Brain microvascular endothelial cell (primary cell): ENCODE measurements around the gene MRPS18A.

Source experiments
- DNase-seq: peaks from one replicate; pipeline ENCODE4 v3.0.0-alpha.2; 2020
- H3K27ac ChIP-seq: fragments of 250-450 bp; sonication (Bioruptor Pico); 2 replicates; pipeline ENCODE4 v1.5.1; 2020; ENCODE audit warnings: mild to moderate bottlenecking, moderate library complexity
- H3K27me3 ChIP-seq: fragments of 250-450 bp; sonication (Bioruptor Pico); replicated peaks from 2 replicates; pipeline ENCODE4 v1.5.1; 2020; ENCODE audit warnings: mild to moderate bottlenecking
- H3K36me3 ChIP-seq: fragments of 250-450 bp; sonication (Bioruptor Pico); replicated peaks from 2 replicates; pipeline ENCODE4 v1.5.1; 2020; ENCODE audit warnings: mild to moderate bottlenecking
- H3K4me3 ChIP-seq: 2 replicates; pipeline ENCODE4 v1.5.1; 2011; ENCODE audit warnings: low read depth, mild to moderate bottlenecking, control low read depth, low read length, moderate library complexity
- in situ Hi-C: cut with HindIII; loops from 2 replicates; pipeline ENCODE4 v1.10.0; 2017; ENCODE audit warnings: low sequenced_read_pairs, low pct_ligation_motif_present
- TF ChIP-seq, protein P1 (sequence below): IDR thresholded peaks from 2 replicates; pipeline ENCODE4 v1.5.1; 2011; ENCODE audit warnings: low read depth, mild to moderate bottlenecking, moderate library complexity, low read length, control low read depth, inconsistent platforms; ENCODE audit errors: missing control alignments

The MRPS18A gene

DNA sequence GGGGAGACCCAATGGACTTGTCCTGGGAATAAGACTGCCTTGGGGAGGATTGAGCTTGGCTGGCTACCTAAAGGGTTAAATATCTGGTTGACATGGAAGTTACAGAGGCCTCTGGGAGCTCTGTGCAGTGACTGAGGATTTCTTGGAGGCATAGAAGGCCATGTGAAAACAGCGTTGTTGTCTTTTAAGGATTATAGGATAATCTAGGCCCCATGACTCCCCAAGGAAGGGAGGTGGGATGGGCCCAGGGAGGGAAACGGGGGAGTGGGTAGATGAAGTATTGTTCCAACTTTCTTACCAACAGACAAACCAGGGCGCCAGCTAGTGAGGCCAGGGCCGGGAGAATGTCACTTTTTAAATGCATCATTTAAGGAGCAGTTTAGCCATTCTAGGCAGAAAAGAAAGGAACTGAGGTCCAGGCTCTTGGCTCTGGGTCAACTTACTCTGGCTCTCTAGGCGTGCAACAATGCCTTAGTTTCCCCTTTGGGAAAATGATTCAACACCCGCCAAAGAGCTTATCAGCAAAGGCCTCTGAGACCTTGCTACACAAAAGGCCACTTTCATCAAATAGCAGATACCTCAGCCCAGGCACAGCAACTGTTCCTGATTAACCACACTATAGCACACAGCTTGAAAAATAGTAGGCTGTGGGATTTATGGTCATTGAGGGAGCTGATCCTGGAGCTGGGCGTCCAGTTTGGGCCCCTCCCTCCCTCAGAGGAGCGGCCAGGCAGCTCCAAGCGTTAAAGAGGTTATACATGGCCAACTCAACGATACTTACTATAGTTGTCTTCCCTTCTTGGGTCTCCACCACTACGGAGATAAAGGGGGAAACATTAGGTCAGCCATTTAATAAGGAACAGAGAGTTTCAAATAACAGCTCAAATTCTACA, 7.0 kb downstream of the MRPS18A start:
- in situ Hi-C loops: no loop called here
- TF ChIP-seq, protein P1, sequence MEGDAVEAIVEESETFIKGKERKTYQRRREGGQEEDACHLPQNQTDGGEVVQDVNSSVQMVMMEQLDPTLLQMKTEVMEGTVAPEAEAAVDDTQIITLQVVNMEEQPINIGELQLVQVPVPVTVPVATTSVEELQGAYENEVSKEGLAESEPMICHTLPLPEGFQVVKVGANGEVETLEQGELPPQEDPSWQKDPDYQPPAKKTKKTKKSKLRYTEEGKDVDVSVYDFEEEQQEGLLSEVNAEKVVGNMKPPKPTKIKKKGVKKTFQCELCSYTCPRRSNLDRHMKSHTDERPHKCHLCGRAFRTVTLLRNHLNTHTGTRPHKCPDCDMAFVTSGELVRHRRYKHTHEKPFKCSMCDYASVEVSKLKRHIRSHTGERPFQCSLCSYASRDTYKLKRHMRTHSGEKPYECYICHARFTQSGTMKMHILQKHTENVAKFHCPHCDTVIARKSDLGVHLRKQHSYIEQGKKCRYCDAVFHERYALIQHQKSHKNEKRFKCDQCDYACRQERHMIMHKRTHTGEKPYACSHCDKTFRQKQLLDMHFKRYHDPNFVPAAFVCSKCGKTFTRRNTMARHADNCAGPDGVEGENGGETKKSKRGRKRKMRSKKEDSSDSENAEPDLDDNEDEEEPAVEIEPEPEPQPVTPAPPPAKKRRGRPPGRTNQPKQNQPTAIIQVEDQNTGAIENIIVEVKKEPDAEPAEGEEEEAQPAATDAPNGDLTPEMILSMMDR: no peak
- Histone ChIP-seq H3K36me3 (peaks cover 39% of the 10 kb centered on the region), H3K4me3 (no peak overlapping the region), H3K27ac (no peak overlapping the region), H3K27me3 (no peaks in the 10 kb centered on the region)
- DNase-seq: no peak

DNA sequence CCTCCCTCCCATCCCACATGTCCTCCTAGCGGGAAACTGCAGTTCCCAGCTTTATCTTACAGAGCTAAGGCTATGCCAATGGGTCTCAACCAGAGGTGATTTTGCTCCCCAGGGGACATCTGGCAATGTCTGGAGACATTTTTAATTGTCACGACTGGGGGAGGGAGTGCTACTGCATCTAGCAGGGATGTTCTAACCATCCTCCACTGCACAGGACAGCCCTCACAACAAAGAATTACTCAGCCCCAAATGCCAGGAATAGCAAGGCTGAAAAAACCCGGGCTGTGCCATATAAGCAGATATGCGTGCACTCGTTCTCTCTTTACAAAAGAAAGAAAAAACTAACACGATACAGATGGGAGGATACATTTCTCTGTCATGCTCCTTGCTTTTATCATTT, 8.5 kb downstream of the MRPS18A start:
- DNase-seq: no peak
- in situ Hi-C loops: no loop called here

DNA sequence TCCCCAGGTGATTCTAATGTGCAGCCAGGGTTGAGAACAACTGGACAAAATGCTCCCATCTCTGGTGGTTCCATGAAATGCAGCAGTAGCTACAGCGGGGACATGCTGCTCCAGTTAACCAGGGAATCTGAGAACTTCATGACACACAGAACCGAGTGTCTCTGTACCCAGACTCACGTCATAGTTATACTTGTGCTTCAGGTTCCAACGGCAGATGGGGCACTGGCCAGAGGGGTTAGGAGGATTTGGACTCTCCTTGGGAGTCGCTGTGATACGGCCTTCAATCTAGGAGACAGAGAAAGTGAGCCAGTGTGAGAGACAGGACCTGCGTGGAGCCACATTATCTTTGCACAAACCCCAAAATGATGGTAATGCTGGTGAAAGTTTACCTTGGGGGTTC, 9.2 kb downstream of the MRPS18A start:
- Histone ChIP-seq H3K27ac (no peak overlapping the region), H3K27me3 (no peaks in the 10 kb centered on the region), H3K36me3 (peaks cover 49% of the 10 kb centered on the region), H3K4me3 (no peak overlapping the region)
- in situ Hi-C loops: no loop called here
- no peak for DNase-seq
- TF ChIP-seq, protein P1: no peak

More for the DNA sequence above, 8.5 kb downstream of the MRPS18A start:
- Histone ChIP-seq H3K36me3 (peaks cover 49% of the 10 kb centered on the region), H3K27ac (no peak overlapping the region), H3K27me3 (no peaks in the 10 kb centered on the region), H3K4me3 (no peak overlapping the region)
- TF ChIP-seq, protein P1: no peak

DNA sequence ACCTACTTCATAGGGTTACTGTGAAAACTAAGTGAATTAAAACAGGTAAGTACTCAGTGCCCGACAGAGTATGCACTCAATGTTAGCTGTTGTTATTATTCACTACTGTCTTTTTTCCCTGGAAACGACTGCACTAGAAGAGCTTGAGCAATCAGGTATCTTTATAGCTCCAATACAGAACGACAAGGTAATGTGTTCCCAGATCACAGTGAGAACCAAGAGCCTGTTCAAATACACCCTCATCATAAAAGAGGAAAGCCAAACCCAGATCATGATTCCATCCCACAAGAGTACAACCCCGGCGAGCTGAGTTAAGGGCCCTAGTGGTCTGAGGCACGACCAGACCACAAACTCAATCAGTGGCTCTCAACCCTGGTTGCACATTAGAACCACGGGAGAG, 9.8 kb downstream of the MRPS18A start:
- TF ChIP-seq, protein P1: no peak
- DNase-seq: no peak
- in situ Hi-C loops: no loop called here

DNA sequence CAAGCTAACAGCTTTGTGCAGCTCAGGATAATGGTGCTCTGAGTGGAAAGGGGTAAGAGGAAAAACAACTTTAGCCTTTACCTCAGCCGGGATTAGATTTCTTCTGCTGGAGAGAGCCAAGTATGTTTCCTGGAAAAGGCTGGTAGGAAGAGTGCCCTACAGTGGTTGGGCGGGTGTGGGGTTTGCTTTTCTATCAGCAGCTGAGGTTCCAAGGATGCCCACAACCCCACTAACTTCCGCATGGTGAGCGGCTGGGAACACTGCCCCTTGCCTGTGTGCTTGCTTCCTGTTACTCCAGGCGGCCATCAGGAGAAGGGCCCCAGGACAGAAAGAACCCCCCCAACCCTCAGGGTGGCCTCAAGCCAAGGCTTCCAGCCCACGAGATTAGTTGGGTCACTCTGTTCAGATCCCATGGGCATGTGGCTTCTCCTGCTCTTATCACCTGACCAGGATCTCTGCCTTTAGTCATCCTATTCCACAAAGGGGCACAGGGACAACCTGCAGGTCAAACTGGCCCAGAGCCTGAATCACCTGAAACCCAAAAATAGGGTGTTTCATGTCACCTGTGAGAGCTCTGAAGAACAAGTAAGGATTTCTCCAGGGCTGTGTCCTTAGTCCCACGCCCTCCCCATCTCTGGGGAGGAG, 10.5 kb downstream of the MRPS18A start:
- H3K27me3 ChIP-seq: no peaks in the 10 kb centered on the region
- no peak overlapping the region for H3K27ac ChIP-seq
- TF ChIP-seq, protein P1: no peak
- peaks cover 51% of the 10 kb centered on the region for H3K36me3 ChIP-seq
- no peak overlapping the region for H3K4me3 ChIP-seq
- DNase-seq: no peak
- in situ Hi-C loops: no loop called here

More for the DNA sequence above, 9.8 kb downstream of the MRPS18A start:
- Histone ChIP-seq H3K4me3 (no peak overlapping the region), H3K36me3 (peaks cover 49% of the 10 kb centered on the region), H3K27me3 (no peaks in the 10 kb centered on the region), H3K27ac (no peak overlapping the region)
